Right kidney (tissue), 1 donor: Measurements from ENCODE around the gene TCEANC.

Experiments used
- DNase-seq: peaks from one replicate; pipeline ENCODE4 v3.0.0-alpha.2; 2016

The TCEANC gene

GRCh38 chrX:13692771-13693231 is 39.9 kb downstream of the TCEANC start:
- DNase-seq, result no peak

GRCh38 chrX:13693341-13693961 is 40.5 kb downstream of the TCEANC start:
- no peak for DNase-seq

GRCh38 chrX:13694359-13694758 is 41.4 kb downstream of the TCEANC start:
- no peak for DNase-seq

GRCh38 chrX:13694983-13695382 is 42.0 kb downstream of the TCEANC start:
- no peak for DNase-seq

- no peak for DNase-seq
Observed at GRCh38 chrX:13695601-13696115, 42.7 kb downstream of the TCEANC start.

- no peak for DNase-seq
Observed at GRCh38 chrX:13697455-13697854, 44.5 kb downstream of the TCEANC start.

GRCh38 chrX:13697976-13698375 is 45.0 kb downstream of the TCEANC start:
- no peak for DNase-seq

GRCh38 chrX:13698432-13698831 is 45.5 kb downstream of the TCEANC start:
- DNase-seq, result no peak

- DNase-seq, result no peak
Observed at GRCh38 chrX:13699183-13699826, 46.4 kb downstream of the TCEANC start.

GRCh38 chrX:13700380-13700779 is 47.4 kb downstream of the TCEANC start:
- DNase-seq, result no peak

GRCh38 chrX:13702111-13702789 is 49.3 kb downstream of the TCEANC start:
- no peak for DNase-seq

- DNase-seq, result no peak
Observed at GRCh38 chrX:13703135-13703534, 50.2 kb downstream of the TCEANC start.

- DNase-seq, result no peak
Observed at GRCh38 chrX:13703589-13703988, 50.6 kb downstream of the TCEANC start.

- DNase-seq, result no peak
Observed at GRCh38 chrX:13711141-13711540, 58.2 kb downstream of the TCEANC start.
